Measurements from ENCODE around the gene USP11. TPM values are rescaled to one million over a fixed set of nuclear protein-coding genes. Genes with fewer than 3 reads are reported as not detected.

The USP11 gene
- 142 TPM for total RNA-seq

GRCh38 chrX:47232803-47233332, at the start of gene USP11:
Gene USP11 (plus strand): TSS chrX:47233009. CDS start chrX:47233044, 35 bp downstream.

GRCh38 chrX:47193475-47194193, 39.2 kb upstream of the USP11 start, which contains the start of gene UBA1:
Gene UBA1 (plus strand): TSS chrX:47193829. CDS start chrX:47198803, 4,974 bp downstream.

GRCh38 chrX:47218280-47218919, 14.4 kb upstream of the USP11 start, which contains the start of gene CDK16:
Gene CDK16 (plus strand): TSS chrX:47218681. CDS start chrX:47223558, 4,877 bp downstream.

Other genes starting within 250 kb of the USP11 start
- 11.4 TPM for gene RGN, start 154.6 kb upstream of the USP11 start, total RNA-seq
- 35.3 TPM for gene NDUFB11, start 88.3 kb upstream of the USP11 start, total RNA-seq
- 47.9 TPM for gene RBM10, start 87.8 kb upstream of the USP11 start, total RNA-seq
- 215 TPM for gene UBA1, start 39.2 kb upstream of the USP11 start, total RNA-seq
- 87.1 TPM for gene CDK16, start 14.3 kb upstream of the USP11 start, total RNA-seq
- gene ZNF157, start 137.6 kb downstream of the USP11 start, total RNA-seq, result 2.6 TPM